Measurements from ENCODE around the gene MICAL2.

DNA sequence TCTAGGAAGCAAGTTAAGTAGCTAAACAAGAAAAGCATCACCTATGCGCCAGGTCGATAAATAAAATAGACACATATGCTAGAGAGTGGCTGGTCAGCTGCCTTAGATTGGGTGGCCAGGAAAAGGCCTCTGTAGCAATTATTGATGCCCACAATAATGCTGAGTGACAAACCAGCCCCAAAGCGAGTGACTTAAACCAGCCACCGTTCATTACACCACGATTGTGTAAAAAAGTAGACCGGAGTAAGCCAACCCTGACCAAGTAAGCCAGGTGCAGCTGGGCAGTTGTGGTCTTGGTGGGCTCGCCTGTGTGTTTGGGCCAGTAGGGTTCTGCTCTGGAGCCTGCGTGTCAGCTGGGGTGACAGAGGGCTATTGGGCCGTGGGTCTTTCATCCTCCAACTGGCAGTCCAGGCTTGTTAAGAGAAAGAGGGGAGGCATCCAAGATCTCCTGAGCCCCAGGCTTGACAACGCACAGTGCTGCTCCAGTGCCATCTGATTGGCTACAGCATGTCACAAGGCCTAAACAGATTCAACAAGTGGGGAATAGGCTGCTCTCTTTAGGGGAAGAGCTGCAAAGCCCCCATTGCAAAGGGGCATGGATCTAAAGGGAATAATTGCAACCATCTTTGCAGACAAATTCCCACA is 166.6 kb downstream of the MICAL2 start:
- TF ChIP-seq, protein P1, sequence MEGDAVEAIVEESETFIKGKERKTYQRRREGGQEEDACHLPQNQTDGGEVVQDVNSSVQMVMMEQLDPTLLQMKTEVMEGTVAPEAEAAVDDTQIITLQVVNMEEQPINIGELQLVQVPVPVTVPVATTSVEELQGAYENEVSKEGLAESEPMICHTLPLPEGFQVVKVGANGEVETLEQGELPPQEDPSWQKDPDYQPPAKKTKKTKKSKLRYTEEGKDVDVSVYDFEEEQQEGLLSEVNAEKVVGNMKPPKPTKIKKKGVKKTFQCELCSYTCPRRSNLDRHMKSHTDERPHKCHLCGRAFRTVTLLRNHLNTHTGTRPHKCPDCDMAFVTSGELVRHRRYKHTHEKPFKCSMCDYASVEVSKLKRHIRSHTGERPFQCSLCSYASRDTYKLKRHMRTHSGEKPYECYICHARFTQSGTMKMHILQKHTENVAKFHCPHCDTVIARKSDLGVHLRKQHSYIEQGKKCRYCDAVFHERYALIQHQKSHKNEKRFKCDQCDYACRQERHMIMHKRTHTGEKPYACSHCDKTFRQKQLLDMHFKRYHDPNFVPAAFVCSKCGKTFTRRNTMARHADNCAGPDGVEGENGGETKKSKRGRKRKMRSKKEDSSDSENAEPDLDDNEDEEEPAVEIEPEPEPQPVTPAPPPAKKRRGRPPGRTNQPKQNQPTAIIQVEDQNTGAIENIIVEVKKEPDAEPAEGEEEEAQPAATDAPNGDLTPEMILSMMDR (IDR thresholded peaks at IDR 0.05) = no peak
- TF ChIP-seq POLR2A (IDR thresholded peaks at IDR 0.05) = no peak
- no peak for TF ChIP-seq POLR2AphosphoS5 (IDR thresholded peaks at IDR 0.05)
- no peak for TF ChIP-seq EP300 (IDR thresholded peaks at IDR 0.05)
